SH-SY5Y (cell line): ENCODE results near the gene PHLPP1.

Experiments used
- GATA2 ChIP-seq: IDR thresholded peaks from 2 replicates; pipeline ENCODE4 v1.6.1; 2011; ENCODE audit warnings: mild to moderate bottlenecking, low read depth, low read length
- GATA3 ChIP-seq: IDR thresholded peaks from 2 replicates; pipeline ENCODE4 v1.6.1; 2011; ENCODE audit warnings: low read depth, mild to moderate bottlenecking, low read length, moderate library complexity

- TF ChIP-seq GATA2 (no peak), GATA3 (no peak)
Observed at GRCh38 chr18:62828852-62829251, 113.5 kb downstream of the PHLPP1 start.
